ENCODE measurements around the gene AKT3. TPM values are rescaled to one million over a fixed set of nuclear protein-coding genes. Genes with fewer than 3 reads are reported as not detected.

The AKT3 gene
- total RNA-seq, 4 donors from 2014 or later = 2.0 to 32.2 (median 9.3) TPM

DNA sequence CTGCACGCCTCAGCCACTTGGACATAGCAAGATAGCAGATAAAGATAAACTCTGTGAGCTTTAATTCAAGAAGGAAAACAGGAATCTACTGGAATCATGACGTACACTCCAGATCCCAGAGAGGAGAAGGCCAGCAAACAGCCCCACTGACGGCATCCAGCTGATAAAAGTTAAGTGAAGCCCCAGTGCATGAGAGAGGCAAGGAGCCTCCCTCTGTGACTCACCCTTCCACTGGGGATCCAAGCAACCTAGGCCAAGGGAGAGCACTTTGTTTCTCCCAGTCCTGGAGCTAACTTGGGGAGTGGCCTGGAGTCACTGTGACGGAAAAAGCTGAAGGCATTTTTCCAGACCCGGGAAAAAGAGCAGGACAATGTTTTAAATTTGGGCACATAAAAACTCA lies 270.0 kb downstream of the AKT3 start:
- DNase-seq = no peak
- Histone ChIP-seq H3K4me3 (no peak overlapping the region), H3K36me3 (no peaks in the 10 kb centered on the region), H3K4me1 (no peaks in the 10 kb centered on the region), H3K9me3 (peaks cover 0 to 20% (median 8%) of the 10 kb centered on the region in 3 donors), H3K27me3 (no peaks in the 10 kb centered on the region), H3K27ac (no peak overlapping the region)
- TF ChIP-seq POLR2A (IDR thresholded peaks at IDR 0.05) = no peak
- no peak for TF ChIP-seq CTCF (IDR thresholded peaks at IDR 0.05)
- WGBS, 2 donors = 90 to 98% methylated on average over 4 to 5 of the region's 5 CpGs
- intact Hi-C loops (cut with DNase I) = no loop called here

DNA sequence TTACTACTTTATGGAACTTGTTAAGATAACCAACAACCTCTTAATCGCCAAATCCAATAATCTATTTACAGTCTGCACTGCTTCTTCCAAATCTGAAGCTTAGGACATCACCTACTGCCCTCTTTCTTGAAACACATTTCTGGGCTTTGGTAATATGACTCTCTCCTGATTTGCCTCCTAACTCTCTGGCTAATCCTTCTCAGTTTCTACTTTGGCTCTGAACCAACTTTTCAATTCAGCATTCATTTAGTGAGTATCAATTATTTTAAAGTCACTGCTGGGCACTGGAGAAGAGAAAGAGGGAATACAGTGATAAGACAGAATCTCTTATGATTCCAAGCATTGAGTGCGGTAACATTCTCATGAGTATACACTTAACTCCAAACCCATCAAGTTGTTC lies 275.0 kb downstream of the AKT3 start:
- no peaks in the 10 kb centered on the region for H3K4me1 ChIP-seq
- H3K4me3 ChIP-seq = no peak overlapping the region
- no peaks in the 10 kb centered on the region for H3K27me3 ChIP-seq
- intact Hi-C loops (cut with DNase I) = no loop called here
- no peak for DNase-seq
- WGBS, 2 donors = 94 to 100% methylated on average over 2 of the region's 2 CpGs
- TF ChIP-seq POLR2A (IDR thresholded peaks at IDR 0.05) (no peak), CTCF (IDR thresholded peaks at IDR 0.05) (no peak)
- no peak overlapping the region for H3K27ac ChIP-seq
- no peaks in the 10 kb centered on the region for H3K9me3 ChIP-seq
- no peaks in the 10 kb centered on the region for H3K36me3 ChIP-seq

- TF ChIP-seq POLR2A (IDR thresholded peaks at IDR 0.05) (no peak), CTCF (IDR thresholded peaks at IDR 0.05) (no peak)
- no peak for DNase-seq
- intact Hi-C loops (cut with DNase I) = no loop called here
- WGBS, 2 donors = 90 to 93% methylated on average over 7 of the region's 7 CpGs
- Histone ChIP-seq H3K27me3 (no peaks in the 10 kb centered on the region), H3K9me3 (no peaks in the 10 kb centered on the region), H3K4me3 (no peak overlapping the region), H3K27ac (no peak overlapping the region), H3K36me3 (no peaks in the 10 kb centered on the region), H3K4me1 (no peaks in the 10 kb centered on the region)
Measured at GRCh38 chr1:243572940-243573339, 277.1 kb downstream of the AKT3 start.

GRCh38 chr1:243568793-243569192 lies 281.2 kb downstream of the AKT3 start:
- WGBS, 2 donors = 42 to 64% methylated on average over 4 of the region's 4 CpGs
- TF ChIP-seq POLR2A (IDR thresholded peaks at IDR 0.05) (no peak), CTCF (IDR thresholded peaks at IDR 0.05) (no peak)
- intact Hi-C loops (cut with DNase I) = no loop called here
- no peak for DNase-seq
- Histone ChIP-seq H3K4me1 (no peaks in the 10 kb centered on the region), H3K9me3 (no peaks in the 10 kb centered on the region), H3K36me3 (no peaks in the 10 kb centered on the region), H3K27me3 (no peaks in the 10 kb centered on the region), H3K27ac (no peak overlapping the region), H3K4me3 (no peak overlapping the region)

- intact Hi-C loops (cut with DNase I) = no loop called here
- Histone ChIP-seq H3K27ac (no peak overlapping the region), H3K4me3 (no peak overlapping the region), H3K27me3 (no peaks in the 10 kb centered on the region), H3K36me3 (peaks cover 0 to 20% (median 0%) of the 10 kb centered on the region in 3 donors), H3K9me3 (no peaks in the 10 kb centered on the region), H3K4me1 (no peaks in the 10 kb centered on the region)
- no peak for TF ChIP-seq POLR2A (IDR thresholded peaks at IDR 0.05)
- TF ChIP-seq CTCF (IDR thresholded peaks at IDR 0.05) = no peak
- DNase-seq = no peak
Measured at GRCh38 chr1:243564814-243565213, 285.2 kb downstream of the AKT3 start.

Measured in esophagus squamous epithelium (tissue), 5 donors.